Measurements from ENCODE around the gene AGTR1.

- TF ChIP-seq POLR2A (IDR thresholded peaks at IDR 0.05) (no peak), CTCF (IDR thresholded peaks at IDR 0.05) (no peak)
Observed at GRCh38 chr3:148709560-148710253, 12.0 kb downstream of the AGTR1 start.

Measured in prostate gland (tissue), 2 donors.